NCI-H774 (cell line): ENCODE data around the gene ERCC2.

Experiments
- DNase-seq: peaks from one replicate; lab custom pipeline; 2025; lab: John Stamatoyannopoulos, UW

ERCC2 gene

GRCh38 chr19:45401815-45402214 lies 31.4 kb upstream of the ERCC2 start:
- DNase-seq = no peak

GRCh38 chr19:45400192-45400591 lies 29.8 kb upstream of the ERCC2 start:
- DNase-seq = no peak

GRCh38 chr19:45395821-45396617 lies 25.6 kb upstream of the ERCC2 start:
- no peak for DNase-seq

- DNase-seq = no peak
Observed at GRCh38 chr19:45391871-45392665, 21.7 kb upstream of the ERCC2 start.

GRCh38 chr19:45391346-45391745 lies 21.0 kb upstream of the ERCC2 start:
- DNase-seq = no peak

- DNase-seq = no peak
Observed at GRCh38 chr19:45385392-45386221, 15.2 kb upstream of the ERCC2 start.

GRCh38 chr19:45382426-45382825 lies 12.1 kb upstream of the ERCC2 start:
- DNase-seq = no peak

- DNase-seq = no peak
Observed at GRCh38 chr19:45380107-45380506, 9.7 kb upstream of the ERCC2 start.

GRCh38 chr19:45376045-45376724 lies 5.8 kb upstream of the ERCC2 start:
- no peak for DNase-seq

GRCh38 chr19:45368737-45369340 lies 1.5 kb downstream of the ERCC2 start:
- DNase-seq = no peak

GRCh38 chr19:45368127-45368526 lies 2.2 kb downstream of the ERCC2 start:
- no peak for DNase-seq

GRCh38 chr19:45364696-45365095 lies 5.7 kb downstream of the ERCC2 start:
- no peak for DNase-seq

GRCh38 chr19:45363861-45364459 lies 6.4 kb downstream of the ERCC2 start:
- DNase-seq = no peak

- no peak for DNase-seq
Observed at GRCh38 chr19:45362291-45362690, 8.1 kb downstream of the ERCC2 start.

- no peak for DNase-seq
Observed at GRCh38 chr19:45361608-45362007, 8.8 kb downstream of the ERCC2 start.

GRCh38 chr19:45358213-45358792 lies 12.1 kb downstream of the ERCC2 start:
- DNase-seq = no peak

GRCh38 chr19:45357445-45357783 lies 13.0 kb downstream of the ERCC2 start:
- DNase-seq = no peak

GRCh38 chr19:45356760-45357444 lies 13.5 kb downstream of the ERCC2 start:
- no peak for DNase-seq

GRCh38 chr19:45355910-45356309 lies 14.5 kb downstream of the ERCC2 start:
- no peak for DNase-seq

- DNase-seq = no peak
Observed at GRCh38 chr19:45355402-45355801, 15.0 kb downstream of the ERCC2 start.
